ENCODE results near the gene POLA2.
"Not testable (repeated sequence)": the region's sequence is repeated elsewhere in the genome, so short reads cannot be mapped to it uniquely, and the experiment has no call there.

The POLA2 gene

GRCh38 chr11:65243797-65244196 lies 18.0 kb upstream of the POLA2 start:
- no peak for DNase-seq

- DNase-seq, result not testable (repeated sequence)
Observed at GRCh38 chr11:65245046-65245445, 16.7 kb upstream of the POLA2 start.

GRCh38 chr11:65246506-65246905 lies 15.3 kb upstream of the POLA2 start:
- DNase-seq, result no peak

- DNase-seq, result not testable (repeated sequence)
Observed at GRCh38 chr11:65248184-65248710, 13.5 kb upstream of the POLA2 start.

GRCh38 chr11:65251476-65251875 lies 10.3 kb upstream of the POLA2 start:
- DNase-seq, result no peak

- no peak for DNase-seq
Observed at GRCh38 chr11:65254724-65255123, 7.0 kb upstream of the POLA2 start.

GRCh38 chr11:65258988-65259387 lies 2.8 kb upstream of the POLA2 start:
- no peak for DNase-seq

- no peak for DNase-seq
Observed at GRCh38 chr11:65260302-65260701, 1.5 kb upstream of the POLA2 start.

GRCh38 chr11:65260756-65261590 lies 789 bp upstream of the POLA2 start:
- DNase-seq, result no peak

GRCh38 chr11:65262381-65262680 lies 569 bp downstream of the POLA2 start:
- no peak for DNase-seq

GRCh38 chr11:65262776-65263175 lies 1.0 kb downstream of the POLA2 start:
- DNase-seq, result no peak

- DNase-seq, result not testable (repeated sequence)
Observed at GRCh38 chr11:65264747-65265146, 3.0 kb downstream of the POLA2 start.

- no peak for DNase-seq
Observed at GRCh38 chr11:65266210-65266609, 4.4 kb downstream of the POLA2 start.

GRCh38 chr11:65274735-65275682 lies 13.2 kb downstream of the POLA2 start:
- peak; percentile 41 for DNase-seq

- DNase-seq, result no peak
Observed at GRCh38 chr11:65275906-65276305, 14.1 kb downstream of the POLA2 start.

GRCh38 chr11:65277631-65278277 lies 16.0 kb downstream of the POLA2 start:
- DNase-seq, result no peak

GRCh38 chr11:65278356-65278755 lies 16.6 kb downstream of the POLA2 start:
- no peak for DNase-seq

- DNase-seq, result no peak
Observed at GRCh38 chr11:65279279-65279678, 17.5 kb downstream of the POLA2 start.

- DNase-seq, result peak; percentile 16
Observed at GRCh38 chr11:65279741-65280440, 18.1 kb downstream of the POLA2 start.

GRCh38 chr11:65280646-65281045 lies 18.9 kb downstream of the POLA2 start:
- no peak for DNase-seq

- no peak for DNase-seq
Observed at GRCh38 chr11:65286686-65287085, 24.9 kb downstream of the POLA2 start.

GRCh38 chr11:65287601-65288000 lies 25.8 kb downstream of the POLA2 start:
- DNase-seq, result no peak
